T follicular helper cell (primary cell): ENCODE measurements around the gene RASSF4.
A peak's percentile ranks its signal among the peaks of the same experiment; 100 is the strongest.

Experiments
- DNase-seq: peaks from one replicate; pipeline ENCODE4 v3.0.0-alpha.2; 2020; ENCODE audit warnings: low read depth
- total RNA-seq, 2 experiments: gene quantifications; one replicate each; lab custom pipeline; 2026; lab: John Stamatoyannopoulos, UW

Gene RASSF4, protein sequence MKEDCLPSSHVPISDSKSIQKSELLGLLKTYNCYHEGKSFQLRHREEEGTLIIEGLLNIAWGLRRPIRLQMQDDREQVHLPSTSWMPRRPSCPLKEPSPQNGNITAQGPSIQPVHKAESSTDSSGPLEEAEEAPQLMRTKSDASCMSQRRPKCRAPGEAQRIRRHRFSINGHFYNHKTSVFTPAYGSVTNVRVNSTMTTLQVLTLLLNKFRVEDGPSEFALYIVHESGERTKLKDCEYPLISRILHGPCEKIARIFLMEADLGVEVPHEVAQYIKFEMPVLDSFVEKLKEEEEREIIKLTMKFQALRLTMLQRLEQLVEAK
- total RNA-seq = 0.09 to 1.5 reads per million in 2 experiments

DNA sequence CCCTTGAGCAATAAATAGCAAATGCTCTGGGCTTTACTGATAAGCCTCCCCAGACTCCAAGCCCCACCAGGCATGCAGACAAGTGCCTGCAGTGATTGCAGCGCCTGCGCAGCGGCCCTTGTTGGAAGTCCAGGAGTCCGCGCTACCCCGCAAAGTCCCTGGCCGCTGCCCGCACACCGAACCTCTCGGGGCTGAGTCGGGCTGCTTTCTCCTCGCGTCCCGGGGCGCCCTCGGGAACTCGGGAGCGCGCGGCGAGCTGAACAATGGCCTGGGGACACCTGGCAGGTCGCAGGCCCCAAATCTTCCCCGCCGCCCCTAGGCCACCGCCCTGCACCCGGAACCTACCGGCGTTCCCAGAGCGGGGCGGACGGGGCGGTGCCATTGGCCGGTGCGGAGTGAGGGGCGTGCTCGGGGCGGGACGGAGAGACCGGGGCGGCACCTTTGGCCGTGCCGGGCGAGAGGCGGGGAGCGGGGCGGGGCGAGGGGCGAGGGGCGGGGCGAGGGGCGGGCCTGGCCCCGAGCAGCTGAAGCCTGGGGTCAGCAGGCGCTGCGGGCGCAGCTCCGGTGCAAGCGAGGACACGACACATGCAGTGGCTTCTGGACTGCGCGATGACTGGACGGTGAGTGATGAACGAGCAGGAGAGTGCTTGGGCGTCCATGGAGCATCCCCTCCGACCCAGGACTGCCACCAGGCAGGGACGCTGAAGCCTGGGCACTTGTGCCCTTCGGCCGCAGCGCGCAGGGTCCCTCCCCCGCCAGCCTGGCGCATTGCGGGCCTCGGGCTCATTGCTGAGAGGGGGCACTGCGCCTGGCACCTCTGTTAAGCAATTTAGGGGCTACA, at the start of gene RASSF4:
Gene RASSF4 (plus strand): TSS at position 556 of the 841 bp plus-strand sequence. CDS start 10,401 bp downstream, outside the sequence.
- peak; percentile 85 for DNase-seq

DNA sequence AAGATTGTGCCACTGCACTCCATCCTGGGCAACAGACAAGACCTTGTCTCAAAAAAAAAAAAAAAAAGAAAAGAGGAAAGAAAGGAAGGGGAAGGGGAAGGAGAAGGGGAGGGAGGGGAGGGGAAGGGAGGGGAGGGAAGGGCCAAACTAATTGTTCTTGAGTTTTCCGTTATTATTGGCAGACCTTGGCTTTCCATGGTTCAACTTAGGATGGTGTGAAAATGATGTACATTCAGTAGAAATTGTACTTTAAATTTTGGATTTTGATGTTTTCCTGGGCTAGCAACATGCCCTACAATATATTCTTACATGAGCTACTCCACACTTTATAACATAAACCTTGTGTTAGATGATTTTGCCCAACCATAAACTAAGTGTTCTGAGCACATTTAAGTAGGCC, 49.7 kb upstream of the RASSF4 start:
- no peak for DNase-seq

DNA sequence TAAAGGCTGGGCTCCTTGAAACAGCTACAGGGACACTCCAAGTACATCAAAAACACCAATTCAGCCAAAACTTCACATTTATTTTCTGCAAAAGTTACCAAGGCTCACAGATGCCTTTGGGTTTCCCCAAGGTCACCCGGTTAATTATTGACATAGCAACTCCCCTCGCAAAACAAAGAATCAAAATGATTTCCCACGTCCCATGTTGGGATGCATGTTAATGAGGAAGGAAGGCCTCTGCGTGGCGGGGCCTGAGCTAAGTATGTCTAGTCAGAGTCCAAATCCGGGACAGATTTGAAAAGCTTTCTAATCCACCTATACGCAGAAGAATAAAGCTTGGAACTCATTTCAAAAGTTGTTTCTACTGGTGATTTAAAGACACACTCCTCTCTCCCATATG, 49.0 kb upstream of the RASSF4 start:
- DNase-seq = no peak

DNA sequence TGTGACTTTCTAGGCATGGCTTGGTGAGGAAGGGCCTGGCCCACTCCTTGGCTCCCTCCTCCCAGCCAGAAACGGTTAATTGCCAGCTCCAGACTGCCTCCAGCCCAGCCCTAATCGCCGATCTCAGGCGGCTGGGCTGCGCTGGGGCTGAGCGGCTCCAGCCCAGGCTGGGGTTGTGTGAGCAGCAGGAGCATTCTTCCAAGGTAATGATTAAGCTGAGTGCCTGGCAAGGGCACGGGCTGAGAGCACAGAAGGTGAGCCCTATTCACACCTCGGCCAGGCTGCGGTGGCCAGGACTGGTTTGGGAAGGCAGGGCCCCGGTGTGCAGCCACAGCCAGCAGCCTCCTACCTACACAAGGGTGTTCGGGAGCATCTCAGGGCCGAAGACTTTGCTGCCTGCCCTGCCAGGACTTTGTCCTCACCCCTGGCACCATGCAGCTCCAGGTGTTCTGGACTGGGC, 48.5 kb upstream of the RASSF4 start, which contains the start of gene TMEM72:
Gene TMEM72 (plus strand): TSS at position 257 of the 460 bp plus-strand sequence. CDS start 176 bp downstream, at position 433.
- no peak for DNase-seq

DNA sequence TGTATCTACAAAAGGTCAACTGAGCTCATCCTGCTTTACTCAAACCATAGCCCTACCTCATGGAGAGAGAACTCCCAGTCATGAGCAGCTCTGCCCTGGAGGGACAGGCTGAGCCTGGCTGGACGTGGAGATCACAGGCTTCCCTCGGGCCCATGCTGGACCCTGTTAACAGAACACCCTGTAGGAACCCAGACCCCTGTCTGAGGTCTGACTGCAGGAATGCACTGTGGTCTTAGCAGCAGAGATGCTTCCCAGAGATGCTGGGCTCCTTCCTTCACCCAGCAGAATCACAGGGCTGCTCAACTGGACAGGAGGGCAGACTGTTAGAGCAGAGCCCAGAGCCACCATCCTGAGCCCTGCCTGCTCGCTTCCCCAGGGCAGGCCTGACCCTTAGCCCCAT, 47.7 kb upstream of the RASSF4 start:
- no peak for DNase-seq

DNA sequence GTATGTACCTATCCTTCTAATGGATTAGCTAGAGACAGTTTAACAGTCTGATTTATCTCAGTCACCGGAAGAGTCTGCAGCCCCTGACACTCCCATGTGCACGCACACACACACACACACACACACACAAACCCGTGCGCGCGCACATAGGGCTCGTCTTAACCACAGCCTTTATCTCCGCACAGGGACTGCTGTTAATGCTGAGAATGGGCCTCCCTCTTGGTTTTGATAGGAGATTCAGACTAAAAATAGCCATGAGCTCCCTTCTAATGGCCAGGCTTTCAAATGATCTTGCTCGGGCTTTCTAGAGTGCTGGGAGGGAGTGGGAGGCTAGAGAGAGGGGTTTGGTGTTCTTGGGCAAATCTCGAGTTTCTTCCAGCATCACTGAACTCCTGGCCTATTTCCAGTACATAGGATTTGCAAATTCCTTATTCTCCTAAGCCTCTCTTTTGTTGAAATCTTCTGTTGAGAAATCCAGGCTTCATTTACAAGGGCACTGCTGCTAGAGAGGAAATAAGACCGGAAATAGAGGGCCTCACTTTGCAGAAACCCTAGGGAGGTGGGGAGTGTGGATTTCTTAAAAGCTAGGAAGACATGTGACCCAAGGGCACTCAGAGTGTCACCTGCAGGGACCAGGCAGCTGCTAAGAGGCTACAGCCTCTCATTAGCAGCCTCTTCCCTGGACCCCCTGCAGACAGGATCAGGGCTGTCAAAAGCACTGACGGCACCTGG, 46.1 kb upstream of the RASSF4 start:
- no peak for DNase-seq

DNA sequence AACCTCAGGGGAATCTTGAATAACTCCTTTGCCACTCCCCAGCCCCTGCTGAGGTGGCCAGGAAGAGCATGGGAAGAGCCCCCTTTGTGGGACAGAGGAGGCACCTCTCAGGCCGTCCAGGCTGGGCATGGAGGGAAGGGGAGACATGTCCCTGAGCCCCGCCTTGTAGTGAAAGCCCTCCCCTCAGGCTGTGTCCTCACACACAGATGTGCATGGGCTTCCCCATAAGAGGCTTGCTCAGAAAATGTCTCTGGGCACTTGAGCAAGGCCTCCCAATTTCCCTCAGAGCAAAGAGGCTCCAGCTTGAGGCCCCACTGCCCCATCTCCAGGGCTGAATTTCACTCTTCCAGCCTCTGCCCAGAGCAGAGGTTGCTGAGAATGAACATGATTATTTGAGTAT, 44.7 kb upstream of the RASSF4 start:
- no peak for DNase-seq

DNA sequence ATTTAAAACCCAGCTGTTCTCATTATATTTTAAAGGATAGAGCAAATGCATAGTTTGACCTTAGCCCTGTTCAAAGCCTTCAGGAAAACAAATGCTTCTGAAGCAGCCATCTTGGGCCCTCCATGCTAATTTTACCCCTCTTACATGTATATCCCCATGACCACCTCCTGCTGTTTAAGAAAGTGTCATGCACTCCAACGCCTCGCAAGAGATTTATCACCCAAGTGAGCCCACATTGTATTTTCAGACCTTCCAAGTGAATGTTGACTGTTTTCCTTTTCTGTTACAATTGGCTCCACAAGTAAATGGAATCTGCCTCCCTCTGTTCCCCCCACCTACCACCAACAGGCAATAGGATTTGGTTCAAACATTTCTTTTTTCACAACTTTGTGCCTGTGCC, 43.2 kb upstream of the RASSF4 start:
- no peak for DNase-seq

DNA sequence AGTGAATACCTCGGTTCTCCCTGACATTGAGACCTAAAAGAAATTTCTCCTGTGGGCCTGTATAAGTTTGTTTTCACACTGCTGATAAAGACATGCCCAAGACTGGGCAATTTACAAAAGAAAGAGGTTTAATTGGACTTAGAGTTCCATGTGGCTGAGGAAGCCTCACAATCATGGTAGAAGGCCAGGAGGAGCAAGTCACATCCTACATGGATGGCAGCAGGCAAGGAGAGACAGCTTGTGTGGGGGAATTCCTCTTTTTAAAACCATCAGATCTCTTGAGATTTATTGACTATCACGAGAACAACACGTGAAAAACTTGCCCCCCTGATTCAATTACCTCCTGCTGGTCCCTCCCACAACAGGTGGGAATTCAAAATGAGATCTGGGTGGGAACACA, 41.8 kb upstream of the RASSF4 start:
- DNase-seq = no peak

DNA sequence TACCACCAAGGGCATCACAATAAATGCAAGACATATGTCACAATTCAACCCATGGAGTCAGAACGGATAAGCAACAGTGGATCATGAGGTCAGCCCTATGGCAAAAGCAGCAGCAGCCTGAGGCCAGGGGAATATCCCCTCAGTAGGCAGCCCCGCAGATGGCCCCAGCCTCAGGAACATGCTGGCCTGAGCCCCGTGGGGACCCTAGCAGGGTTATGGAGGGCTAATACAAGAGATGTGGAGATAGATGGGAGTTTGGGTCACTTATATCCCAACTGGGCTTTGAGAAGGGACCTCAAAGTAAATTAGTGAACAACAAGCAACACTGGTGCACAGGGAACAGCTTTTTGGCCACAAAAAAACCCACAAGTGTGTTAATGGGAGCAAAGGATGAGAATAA, 39.4 kb upstream of the RASSF4 start:
- no peak for DNase-seq

DNA sequence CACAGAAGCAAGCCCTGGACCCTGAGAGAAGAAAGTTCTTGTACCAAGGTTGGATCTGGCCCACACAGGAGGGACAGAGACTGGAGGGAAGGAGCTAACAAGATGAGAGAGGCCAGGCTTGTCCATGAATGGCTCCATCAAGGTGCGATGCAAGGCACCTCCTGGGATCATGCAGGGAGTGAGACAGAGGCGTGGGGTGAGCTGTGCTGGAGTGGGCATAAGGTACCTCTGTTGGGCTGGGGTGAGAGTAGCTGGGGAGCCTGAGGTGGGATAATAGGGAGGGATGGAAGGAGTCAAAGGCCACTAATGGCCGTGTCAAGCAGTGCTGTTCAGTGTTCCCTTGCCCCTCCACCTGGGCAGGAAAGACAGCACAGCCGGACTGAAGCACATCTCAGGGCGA, 38.5 kb upstream of the RASSF4 start:
- no peak for DNase-seq

DNA sequence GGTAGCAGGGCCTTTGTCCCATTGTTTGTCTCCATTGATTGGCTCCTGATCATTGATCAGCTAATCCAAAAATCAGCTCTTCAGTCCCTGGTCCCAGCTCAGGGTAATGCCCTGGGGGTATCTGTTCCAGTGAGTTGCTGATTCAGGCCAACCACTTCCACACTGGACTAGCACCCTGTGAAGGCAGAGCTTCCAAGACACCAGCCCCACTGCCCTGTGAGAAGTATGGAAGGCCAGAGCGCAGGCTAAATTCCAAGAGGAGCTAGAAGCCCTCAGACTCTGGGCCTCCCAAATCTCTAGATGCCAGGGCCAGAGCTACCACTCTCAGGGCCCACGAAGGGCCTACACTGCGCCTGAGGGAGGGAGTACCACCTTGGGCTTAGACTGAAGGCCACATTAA, 38.1 kb upstream of the RASSF4 start:
- no peak for DNase-seq

DNA sequence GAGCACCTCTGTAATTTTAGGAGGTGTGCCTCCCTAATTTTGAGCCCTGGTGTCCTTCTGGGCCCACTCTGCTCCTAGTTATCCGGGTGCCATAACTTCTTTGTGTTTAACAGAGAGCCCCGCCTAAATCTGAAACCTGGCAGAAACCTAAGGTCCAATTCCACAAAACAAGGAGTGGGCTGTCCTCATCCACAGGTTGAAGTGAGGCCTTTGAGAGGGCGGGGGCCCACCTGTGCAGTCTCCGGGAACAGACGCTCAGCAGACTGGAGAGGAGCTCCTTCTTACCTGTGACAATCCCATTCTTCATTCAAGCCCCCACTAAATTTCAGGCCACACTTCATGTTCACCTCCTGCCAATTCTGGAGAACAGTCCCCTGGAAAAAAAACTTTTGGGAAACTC, 37.6 kb upstream of the RASSF4 start:
- DNase-seq = no peak

DNA sequence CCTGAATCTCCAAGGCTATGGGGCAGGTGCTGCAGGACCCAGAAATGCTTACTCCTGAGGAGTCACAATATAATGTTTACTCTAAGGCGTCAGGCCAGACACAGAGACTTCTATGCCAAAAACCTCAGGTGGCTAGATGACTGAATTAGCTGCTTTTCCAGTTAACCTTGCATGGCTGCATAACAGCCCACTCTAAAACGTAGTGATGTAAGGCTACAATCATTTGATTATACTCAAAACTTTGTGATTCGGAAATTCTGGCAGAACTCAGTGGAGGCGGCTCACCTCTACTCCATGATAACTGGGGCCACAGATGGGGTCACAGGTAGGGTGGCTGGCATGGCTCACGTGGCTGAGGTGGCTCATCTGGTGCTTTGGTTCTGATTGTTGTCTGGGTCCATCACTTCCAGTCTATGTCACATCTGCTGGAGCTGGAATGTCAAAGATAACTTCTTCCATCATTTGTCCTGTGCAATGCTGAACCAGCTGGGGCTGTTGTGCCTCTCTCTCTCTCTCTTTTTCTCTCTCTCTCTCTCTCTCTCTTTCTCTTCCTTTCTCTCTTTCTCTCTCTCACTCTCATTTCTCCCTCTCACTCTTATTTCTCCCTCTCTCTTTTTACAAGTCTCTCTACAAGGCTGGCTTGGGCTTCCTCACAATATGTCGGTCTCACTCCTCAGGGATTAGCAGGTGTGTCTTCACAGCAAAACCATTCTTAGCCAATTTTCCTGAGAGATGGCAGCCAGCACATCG, 36.6 kb upstream of the RASSF4 start:
- DNase-seq = no peak

DNA sequence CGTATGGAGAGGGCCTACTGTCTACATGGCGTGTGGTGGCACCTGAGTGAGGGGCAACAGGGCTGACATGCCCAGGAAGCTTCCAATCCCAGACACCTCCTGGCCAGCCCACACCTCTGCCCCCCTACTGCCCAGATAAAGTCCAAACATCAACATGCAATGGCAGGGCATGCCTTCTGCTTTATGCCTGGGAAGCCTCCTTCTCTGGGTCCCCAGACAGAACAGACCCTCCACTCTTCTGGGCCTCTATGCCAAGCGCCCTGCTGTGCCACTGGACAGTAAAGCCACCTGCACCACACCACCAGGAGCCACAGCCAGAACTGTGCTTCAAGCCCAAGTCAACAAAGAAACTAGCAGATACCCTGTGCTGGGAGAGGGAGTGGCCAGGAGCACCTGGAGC, 36.0 kb upstream of the RASSF4 start:
- no peak for DNase-seq

DNA sequence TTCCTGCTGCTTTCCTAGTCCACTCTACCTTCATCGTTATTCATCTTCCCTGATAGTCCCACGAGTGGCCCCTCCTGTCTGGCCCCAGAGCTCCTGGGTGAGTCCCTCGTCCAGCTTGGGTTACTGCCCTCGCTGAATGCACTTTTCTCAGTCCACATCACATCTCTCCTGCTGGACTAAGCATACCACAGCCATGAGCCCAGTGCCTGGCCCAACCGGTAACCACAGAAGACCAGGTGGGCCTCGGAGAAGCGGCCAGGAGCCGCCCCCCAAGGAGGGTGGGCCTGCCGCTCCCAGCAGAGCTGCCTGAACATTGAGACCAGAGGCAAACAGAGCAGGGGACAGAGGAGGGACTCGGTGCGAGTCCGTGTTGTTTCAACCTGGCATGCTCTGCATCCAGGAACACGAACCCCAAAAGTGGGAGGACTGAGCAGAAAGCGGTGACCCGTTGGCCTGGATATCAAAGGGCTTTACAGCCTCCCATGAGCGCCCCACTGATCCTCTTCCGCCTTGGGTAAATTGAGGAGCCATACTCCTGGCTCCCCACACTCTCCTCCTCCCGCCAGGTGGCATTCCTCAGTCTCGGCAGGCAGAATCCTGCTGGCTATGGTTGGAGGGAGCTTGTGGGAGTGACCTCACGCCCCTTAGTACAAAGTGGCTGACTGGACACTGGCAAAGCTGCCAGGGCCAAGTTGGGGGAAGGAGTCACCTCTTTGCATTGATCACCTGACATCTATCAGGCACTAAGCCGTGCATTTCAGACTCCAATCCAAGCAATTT, 35.2 kb upstream of the RASSF4 start:
- DNase-seq = no peak

DNA sequence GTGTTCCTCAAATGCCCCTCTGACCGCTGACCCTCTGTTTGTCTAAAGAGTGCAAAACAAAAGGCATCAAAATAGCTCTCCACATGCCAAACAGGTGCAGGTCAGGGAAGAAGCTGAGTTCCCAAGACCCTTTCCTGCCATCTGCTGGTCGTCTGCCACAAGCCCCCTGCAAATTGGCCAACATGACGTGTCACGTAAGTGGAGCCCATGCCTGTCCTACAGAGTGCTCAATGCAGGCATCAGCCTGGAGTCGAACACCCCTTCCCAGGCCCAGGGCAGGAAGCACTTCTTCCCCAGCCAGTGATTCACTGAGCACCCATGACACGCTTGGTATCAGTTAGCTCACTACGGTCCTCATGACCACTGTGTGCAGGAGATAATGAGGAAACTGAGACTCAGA, 34.4 kb upstream of the RASSF4 start:
- no peak for DNase-seq

DNA sequence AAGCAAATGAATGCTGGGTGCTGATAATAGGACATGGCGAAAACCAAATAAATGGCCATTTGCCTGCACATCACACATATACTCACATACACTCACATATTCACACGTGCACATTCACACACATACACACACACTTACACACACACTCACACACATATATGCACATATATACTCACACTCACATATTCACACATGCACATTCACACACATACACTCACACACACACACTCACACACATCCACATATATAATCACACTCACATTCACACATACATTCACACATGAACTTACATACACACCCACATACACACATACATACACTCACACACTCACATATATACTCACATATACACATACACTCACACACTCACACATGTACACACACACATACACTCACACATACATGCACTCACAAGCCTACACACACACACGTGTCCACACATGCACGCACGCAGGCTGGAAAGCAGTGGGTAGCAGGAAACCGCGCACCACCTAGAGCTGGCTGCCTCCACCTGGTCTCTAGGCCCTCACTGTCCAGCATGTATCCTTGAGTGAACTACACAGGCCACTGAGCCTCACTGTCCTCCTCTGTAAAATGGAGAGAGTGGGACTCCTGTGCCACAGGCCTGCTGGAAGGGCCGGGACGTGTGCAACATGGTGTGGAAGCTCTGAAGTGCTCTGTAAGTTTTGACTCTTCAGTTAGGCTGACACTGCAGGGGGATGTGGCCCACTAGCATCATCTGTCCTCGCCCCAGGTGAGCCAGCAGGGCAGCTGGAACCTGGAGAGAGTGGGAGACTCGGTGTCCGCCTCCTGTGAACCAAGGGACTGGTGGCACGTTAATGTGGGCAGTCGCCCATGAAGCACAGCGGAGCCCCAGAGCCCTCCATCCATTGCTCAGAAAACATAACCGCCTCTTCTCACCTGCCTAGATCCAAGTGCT, 33.5 kb upstream of the RASSF4 start:
- DNase-seq = no peak

DNA sequence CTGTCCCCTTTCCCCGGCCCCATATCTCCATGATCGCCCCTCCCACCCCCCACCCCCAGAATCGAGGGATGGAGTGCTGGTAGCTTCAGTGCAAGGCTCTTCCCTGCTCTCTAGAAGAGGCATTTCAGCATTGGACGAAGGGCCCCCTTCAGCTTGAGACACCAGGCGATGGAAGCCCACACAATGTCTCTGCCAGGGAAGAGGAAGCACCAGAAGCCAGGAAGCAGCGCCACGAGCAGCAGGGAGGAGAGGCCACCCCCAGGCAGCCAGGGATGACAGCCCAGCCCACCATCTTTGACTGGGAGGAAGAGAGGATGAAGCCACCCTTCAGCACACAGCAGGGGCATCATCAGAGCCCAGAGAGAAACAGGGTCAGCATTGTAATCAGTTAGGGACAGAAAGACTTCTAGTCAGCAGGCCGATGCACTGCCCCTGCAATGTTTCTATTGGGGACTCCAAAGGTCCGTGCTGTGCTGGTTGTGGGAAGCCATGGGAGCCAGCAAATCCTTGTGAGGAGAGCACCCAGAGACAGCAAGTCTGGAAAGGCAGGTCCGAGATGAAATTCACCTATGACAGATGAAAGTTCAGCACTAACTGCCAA, 32.8 kb upstream of the RASSF4 start:
- DNase-seq = no peak
